ENCODE measurements around the gene DOCK9. TPM values are rescaled to one million over a fixed set of nuclear protein-coding genes. Genes with fewer than 3 reads are reported as not detected.
A peak's percentile ranks its signal among the peaks of the same experiment; 100 is the strongest.

DOCK9 gene
- total and polyA plus RNA-seq, 2 experiments from 2014 or later = 8.5 to 57.7 TPM

GRCh38 chr13:98751861-98752466 lies 225.9 kb downstream of the DOCK9 start (continued):
- no peak for TF ChIP-seq ZNF462 (CRISPR knock-in tag; IDR thresholded peaks at IDR 0.05)
- no peak for TF ChIP-seq EZH2 (IDR thresholded peaks at IDR 0.05; ENCODE audit: low read depth, unreplicated experiment)
- TF ChIP-seq ZNF114 (CRISPR knock-in tag; IDR thresholded peaks at IDR 0.05) = no peak
- no peak for TF ChIP-seq ZNF331 (CRISPR knock-in tag; IDR thresholded peaks at IDR 0.05; ENCODE audit: low read depth)
- no peak for TF ChIP-seq ETS1 (IDR thresholded peaks at IDR 0.05)

GRCh38 chr13:98751367-98751782 lies 226.5 kb downstream of the DOCK9 start:
- peak overlapping the region; percentile 93 for H3K4me2 ChIP-seq
- H3K9me2 ChIP-seq (ENCODE audit: insufficient read depth) = no peaks in the 10 kb centered on the region
- TF ChIP-seq EZH2phosphoT487 (IDR thresholded peaks at IDR 0.05; ENCODE audit: unreplicated experiment) (no peak), ZNF462 (CRISPR knock-in tag; IDR thresholded peaks at IDR 0.05) (0 out of 2 replicates have a peak, but pooled peaks have one; percentile 6)
- ATAC-seq (peak; percentile 79), DNase-seq (ENCODE audit: low spot score) (peak; percentile 74)
- peaks cover 25% of the 10 kb centered on the region for H3K27me3 Mint-ChIP-seq (ENCODE audit: insufficient read depth, low read depth, poor library complexity)
- H4K20me1 ChIP-seq (replicated peaks; ENCODE audit: insufficient read depth) = no peaks in the 10 kb centered on the region
- H3F3A ChIP-seq (replicated peaks; ENCODE audit: low read depth) = no peaks in the 10 kb centered on the region
- peaks cover 5% of the 10 kb centered on the region; the same call in 1 of the 2 replicates for H3K4me1 ChIP-seq (ENCODE audit: insufficient read depth)
- H3K36me3 ChIP-seq (ENCODE audit: insufficient read depth) = no peaks in the 10 kb centered on the region
- H3K27me3 ChIP-seq (ENCODE audit: insufficient read depth) = peaks cover 27% of the 10 kb centered on the region
- H3K27ac ChIP-seq (ENCODE audit: low read depth) = no peak overlapping the region
- H3K4me3 ChIP-seq = peak overlapping the region; percentile 67
- H3K9me3 Mint-ChIP-seq = peaks cover 20% of the 10 kb centered on the region; the same call in 2 of the 3 replicates
- H3K36me3 Mint-ChIP-seq (ENCODE audit: low read depth) = no peaks in the 10 kb centered on the region
- H3K79me2 ChIP-seq (replicated peaks; ENCODE audit: insufficient read depth) = no peaks in the 10 kb centered on the region
- H3K4me3 Mint-ChIP-seq = peak overlapping the region; percentile 73
- H3K27ac Mint-ChIP-seq = no peak overlapping the region
- H2AFZ ChIP-seq = peak overlapping the region; percentile 99; the same call in 1 of the 2 replicates
- H3K4me1 Mint-ChIP-seq = peaks cover 18% of the 10 kb centered on the region
